ENCODE measurements around the gene PASK.

- TF ChIP-seq EP300 (IDR thresholded peaks at IDR 0.05), result no peak
- no peak for TF ChIP-seq CTCF (IDR thresholded peaks at IDR 0.05)
Observed at GRCh38 chr2:241103176-241103595, 46.1 kb downstream of the PASK start.

All from gastroesophageal sphincter (tissue), 3 donors.